ENCODE results near the gene SUZ12.
"Not testable (repeated sequence)": the region's sequence is repeated elsewhere in the genome, so short reads cannot be mapped to it uniquely, and the experiment has no call there.

DNA sequence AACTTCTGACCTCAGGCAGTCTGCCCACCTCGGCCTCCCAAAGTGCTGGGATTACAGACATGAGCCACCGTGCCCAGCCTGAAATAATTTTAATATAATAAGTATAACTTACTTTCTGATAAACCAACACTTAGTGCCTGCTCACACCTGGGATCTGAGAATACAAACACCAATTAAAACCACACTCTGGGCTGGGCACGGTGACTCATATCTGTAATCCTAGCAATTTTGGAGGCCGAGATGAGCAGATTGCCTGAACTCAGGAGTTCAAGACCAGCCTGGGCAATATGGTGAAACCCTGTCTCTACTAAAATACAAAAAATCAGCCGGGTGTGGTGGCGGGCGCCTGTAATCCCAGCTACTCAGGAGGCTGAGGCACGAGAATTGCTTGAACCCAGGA is 55.0 kb downstream of the SUZ12 start:
- TF ChIP-seq POLR2A (IDR thresholded peaks at IDR 0.05; ENCODE audit: low read depth, low read length); RAD21 (IDR thresholded peaks at IDR 0.05; ENCODE audit: low read length); MXI1 (IDR thresholded peaks at IDR 0.05; ENCODE audit: borderline replicate concordance, low read depth, low read length); MAFK (IDR thresholded peaks at IDR 0.05; ENCODE audit: low read depth, low read length); RCOR1 (IDR thresholded peaks at IDR 0.05; ENCODE audit: insufficient replicate concordance, low read length); CEBPB (IDR thresholded peaks at IDR 0.05; ENCODE audit: low read depth, low read length); MAZ (IDR thresholded peaks at IDR 0.05; ENCODE audit: borderline replicate concordance, low read depth, low read length): not testable (repeated sequence)
- TF ChIP-seq, protein P1, sequence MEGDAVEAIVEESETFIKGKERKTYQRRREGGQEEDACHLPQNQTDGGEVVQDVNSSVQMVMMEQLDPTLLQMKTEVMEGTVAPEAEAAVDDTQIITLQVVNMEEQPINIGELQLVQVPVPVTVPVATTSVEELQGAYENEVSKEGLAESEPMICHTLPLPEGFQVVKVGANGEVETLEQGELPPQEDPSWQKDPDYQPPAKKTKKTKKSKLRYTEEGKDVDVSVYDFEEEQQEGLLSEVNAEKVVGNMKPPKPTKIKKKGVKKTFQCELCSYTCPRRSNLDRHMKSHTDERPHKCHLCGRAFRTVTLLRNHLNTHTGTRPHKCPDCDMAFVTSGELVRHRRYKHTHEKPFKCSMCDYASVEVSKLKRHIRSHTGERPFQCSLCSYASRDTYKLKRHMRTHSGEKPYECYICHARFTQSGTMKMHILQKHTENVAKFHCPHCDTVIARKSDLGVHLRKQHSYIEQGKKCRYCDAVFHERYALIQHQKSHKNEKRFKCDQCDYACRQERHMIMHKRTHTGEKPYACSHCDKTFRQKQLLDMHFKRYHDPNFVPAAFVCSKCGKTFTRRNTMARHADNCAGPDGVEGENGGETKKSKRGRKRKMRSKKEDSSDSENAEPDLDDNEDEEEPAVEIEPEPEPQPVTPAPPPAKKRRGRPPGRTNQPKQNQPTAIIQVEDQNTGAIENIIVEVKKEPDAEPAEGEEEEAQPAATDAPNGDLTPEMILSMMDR (conservative IDR thresholded peaks at IDR 0.05; ENCODE audit: low read depth, low read length) = not testable (repeated sequence)
- TF ChIP-seq, protein P2, sequence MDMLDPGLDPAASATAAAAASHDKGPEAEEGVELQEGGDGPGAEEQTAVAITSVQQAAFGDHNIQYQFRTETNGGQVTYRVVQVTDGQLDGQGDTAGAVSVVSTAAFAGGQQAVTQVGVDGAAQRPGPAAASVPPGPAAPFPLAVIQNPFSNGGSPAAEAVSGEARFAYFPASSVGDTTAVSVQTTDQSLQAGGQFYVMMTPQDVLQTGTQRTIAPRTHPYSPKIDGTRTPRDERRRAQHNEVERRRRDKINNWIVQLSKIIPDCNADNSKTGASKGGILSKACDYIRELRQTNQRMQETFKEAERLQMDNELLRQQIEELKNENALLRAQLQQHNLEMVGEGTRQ (IDR thresholded peaks at IDR 0.05; ENCODE audit: low read depth, low read length) = not testable (repeated sequence)
- TF ChIP-seq, protein P3, sequence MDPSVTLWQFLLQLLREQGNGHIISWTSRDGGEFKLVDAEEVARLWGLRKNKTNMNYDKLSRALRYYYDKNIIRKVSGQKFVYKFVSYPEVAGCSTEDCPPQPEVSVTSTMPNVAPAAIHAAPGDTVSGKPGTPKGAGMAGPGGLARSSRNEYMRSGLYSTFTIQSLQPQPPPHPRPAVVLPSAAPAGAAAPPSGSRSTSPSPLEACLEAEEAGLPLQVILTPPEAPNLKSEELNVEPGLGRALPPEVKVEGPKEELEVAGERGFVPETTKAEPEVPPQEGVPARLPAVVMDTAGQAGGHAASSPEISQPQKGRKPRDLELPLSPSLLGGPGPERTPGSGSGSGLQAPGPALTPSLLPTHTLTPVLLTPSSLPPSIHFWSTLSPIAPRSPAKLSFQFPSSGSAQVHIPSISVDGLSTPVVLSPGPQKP (IDR thresholded peaks at IDR 0.05; ENCODE audit: borderline replicate concordance, low read depth, low read length) = not testable (repeated sequence)

Measured in IMR-90 (cell line).